Stimulated activated CD4-positive, alpha-beta T cell treated with anti-CD3 and anti-CD28 coated beads, Interleukin-4, amount 100 ng/mL, for 1 hour (primary cell): ENCODE measurements around the gene STRBP.

ENCODE experiments used
- DNase-seq: peaks from one replicate; pipeline ENCODE4 v3.0.0-alpha.2; 2020

Gene STRBP

DNA sequence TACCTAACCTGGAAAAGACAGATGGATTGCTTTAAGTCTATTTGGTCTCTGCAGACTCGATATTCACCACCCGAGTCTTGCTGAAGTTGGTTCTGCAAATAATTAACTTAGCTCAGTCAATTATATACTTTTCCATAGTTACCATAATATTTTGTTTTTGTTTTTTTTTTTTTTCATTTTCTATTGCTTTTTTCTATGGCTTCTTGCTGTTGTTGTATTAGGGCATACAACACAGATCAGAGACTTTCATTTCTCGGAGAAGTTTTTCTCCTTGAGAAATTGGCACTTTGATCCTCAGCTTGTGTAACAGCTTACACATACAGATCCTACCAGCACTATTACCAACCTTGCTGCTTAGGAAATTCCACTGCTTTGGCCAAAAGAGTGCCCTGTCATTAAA, 146.9 kb downstream of the STRBP start:
- DNase-seq, result no peak

DNA sequence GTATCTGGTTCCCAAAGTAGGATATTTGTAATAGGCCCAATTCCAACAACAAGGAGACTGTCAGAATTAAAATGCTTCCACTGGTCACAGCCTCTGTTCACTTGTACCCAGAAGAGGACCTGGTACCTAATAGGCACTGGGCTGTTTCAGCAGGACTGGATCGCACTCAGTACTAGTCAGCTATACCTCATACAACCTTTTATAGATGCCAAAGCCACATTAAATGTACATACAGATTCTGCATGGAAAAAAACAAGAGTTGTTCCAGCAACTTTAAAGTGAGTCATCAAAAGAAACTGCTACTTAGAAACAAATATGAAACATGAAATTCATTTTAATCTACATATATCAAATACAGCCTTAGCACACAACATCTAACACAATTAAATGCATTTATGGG, 147.4 kb downstream of the STRBP start:
- no peak for DNase-seq

DNA sequence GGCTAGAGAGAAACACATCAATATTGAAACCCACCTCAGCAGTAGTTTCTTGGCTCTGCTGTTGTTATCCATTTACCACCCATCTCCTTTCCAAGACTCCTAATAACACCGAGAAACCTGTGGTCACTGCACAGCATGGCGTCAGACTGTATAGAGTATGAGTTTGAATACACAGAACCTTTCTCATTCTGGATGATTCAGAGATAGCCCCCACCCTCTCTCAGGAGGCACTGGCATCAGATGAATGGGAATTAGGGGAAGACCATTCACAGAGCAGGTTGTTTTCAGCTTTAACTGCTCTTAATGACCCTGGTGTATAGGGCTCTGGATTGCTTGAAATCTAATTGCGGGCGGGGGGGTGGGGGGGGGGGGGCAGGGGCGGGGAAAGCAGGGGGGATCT, 148.3 kb downstream of the STRBP start:
- no peak for DNase-seq

DNA sequence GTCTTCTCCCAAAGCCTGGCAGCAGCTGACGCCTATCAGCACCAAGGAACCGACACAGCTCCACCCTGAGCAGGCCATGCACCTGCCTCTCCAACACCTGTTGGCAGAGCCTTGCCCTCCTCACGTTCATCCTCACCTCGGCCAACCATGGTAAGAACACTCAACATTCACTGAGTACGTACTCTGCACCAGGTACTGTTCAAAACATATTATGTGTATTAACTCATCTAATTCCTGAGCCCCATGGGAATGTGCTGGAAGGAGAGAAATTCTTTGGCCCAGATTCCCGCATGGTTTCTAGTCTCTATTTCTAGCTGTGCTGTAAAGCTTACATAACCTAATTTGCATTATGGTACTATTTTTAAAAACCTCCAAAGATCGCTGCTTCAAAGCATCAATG, 148.8 kb downstream of the STRBP start:
- no peak for DNase-seq

DNA sequence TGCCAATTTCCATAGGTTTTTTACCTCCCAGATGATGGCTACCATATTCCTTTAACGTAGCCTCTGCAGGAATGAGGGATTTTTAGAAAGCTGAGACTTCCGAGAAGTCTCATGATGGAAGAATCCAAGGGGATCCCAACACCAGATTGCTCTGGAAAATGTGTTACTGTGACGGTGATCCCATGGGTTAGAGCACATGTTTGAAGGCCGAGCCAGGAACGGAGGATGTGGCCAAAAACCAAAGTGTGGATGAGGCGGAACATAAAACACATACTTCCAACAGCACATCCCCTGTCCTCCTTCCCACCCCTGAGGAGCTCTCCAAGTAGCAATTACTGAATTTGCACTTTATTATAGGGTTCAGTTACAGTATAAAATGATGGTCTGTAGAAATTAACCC, 152.3 kb downstream of the STRBP start:
- no peak for DNase-seq

DNA sequence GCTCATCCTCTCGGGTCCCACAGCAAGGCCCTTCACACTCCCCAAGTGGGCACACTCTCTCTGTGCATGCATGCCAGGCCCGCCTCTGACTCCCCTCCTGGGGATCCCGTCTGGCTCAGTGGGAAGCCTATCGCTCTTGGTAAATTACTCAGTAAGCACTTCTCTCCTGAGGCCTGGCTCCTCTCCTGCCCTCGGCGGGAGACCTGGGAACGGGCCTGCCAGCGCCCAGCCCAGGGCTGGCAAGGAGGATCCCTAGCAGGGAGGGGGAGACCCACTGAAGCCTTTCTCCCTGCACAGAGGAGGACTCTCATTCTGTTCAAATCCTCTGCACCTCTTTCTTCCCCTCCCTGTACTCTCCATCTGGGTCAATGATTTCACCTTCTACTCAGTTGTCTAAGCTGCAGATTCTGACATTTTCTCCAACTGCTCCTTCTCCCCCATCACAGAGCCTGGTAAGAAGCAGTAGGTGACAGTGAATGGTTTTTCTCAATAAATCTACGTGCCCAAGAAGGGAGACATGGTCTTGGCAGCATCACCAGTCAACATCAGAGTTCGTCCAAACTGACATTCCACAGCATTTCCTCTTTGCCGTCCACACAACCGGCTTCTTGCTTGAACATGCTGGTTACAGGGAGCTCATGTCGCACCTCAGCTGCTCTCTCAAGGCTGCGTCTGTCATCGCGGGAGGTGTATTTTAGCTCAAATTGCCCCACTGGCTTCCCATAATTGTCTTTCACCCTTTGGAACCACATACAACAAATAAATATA, 153.1 kb downstream of the STRBP start:
- DNase-seq, result no peak

DNA sequence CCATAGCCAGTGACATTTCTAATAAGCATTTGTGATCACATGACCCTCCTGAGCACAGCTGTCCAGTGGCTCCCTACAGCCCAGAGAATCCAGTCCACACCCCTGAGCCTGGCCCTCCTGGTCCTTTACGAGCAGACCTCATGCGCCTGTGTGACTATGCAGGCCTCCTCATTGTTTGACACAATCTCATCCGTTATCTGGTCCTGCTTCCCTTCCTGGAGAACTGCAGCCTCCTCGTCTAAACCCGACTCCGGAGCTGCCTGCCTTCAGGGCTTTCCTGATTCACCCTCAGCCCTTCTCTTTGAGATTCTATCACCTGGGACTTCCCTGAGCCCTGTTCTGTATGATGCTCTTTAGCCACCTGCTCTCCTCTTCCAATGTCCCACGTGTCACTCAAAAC, 155.2 kb downstream of the STRBP start:
- no peak for DNase-seq

DNA sequence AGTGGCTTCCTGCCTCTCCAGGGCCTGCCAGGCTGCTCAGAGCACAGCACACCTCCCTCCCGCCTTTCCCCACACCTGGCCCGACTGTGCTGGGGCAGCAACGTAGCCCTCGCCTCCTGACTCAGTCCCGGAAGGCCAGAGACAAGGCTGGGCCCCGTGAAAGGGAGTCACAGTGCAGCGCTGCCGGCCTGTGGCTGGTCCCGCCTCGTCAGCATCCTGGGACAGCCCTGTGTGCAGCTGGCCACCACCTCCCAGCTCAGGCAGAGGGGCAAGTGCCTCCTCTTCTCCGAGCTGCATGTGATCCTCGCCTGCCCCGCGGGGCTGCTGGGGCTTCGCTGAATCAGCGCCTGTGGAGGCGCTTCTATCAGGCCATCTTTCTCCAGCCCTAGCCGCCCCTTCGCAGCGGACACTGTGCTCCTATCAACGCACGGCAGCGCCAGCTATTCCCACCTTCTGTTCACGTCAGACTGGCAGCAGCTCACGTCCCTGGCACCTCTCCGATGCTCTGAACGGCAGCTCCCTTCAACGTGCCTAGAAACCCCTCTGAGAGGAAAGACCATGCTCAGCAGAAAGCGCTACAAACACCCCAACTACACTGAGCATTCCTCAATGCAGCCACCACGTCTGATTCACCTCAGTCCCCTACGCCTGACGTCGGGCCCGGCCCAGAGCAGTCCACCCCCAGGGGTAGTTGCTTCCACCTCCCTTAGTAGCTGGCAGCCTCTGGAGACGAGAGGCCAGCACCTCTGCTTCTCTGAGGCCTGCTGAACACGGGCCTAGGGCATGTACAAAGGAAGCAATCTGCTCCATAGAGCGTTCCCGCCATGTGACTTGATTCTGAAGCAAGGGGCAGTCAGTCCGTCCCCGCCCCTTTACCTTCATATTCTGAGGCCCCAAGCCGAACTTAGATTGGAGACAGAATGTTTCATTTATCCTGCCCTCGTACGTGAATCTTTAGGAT, 156.1 kb downstream of the STRBP start:
- no peak for DNase-seq

DNA sequence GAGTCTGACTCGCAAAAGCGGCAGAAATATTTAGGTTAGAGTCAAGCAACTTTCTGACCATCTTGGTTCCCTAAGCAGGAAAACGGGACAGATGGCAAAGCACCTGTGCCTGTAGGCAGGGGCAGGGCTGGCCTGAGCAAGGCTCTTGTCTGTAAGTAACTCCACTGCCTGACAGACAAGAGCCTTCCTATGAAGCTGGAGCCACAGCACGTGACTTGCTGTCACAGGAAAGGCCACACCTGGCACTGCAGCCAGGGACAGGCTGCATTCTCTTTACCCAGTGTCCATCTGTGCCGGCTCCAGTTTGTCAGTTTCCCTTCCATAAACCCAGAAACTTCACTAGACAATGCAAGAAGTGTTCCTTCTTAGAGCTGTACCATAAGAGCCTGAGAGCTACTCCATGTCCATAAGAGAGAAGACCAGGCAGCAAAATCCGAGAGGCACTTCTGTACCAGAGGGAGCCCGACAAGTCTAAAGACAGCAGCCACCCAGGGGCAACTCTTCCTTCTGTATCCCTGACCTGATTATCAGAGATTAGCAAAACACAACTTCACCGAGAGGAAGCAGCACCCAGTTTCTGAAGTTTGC, 156.9 kb downstream of the STRBP start:
- no peak for DNase-seq

DNA sequence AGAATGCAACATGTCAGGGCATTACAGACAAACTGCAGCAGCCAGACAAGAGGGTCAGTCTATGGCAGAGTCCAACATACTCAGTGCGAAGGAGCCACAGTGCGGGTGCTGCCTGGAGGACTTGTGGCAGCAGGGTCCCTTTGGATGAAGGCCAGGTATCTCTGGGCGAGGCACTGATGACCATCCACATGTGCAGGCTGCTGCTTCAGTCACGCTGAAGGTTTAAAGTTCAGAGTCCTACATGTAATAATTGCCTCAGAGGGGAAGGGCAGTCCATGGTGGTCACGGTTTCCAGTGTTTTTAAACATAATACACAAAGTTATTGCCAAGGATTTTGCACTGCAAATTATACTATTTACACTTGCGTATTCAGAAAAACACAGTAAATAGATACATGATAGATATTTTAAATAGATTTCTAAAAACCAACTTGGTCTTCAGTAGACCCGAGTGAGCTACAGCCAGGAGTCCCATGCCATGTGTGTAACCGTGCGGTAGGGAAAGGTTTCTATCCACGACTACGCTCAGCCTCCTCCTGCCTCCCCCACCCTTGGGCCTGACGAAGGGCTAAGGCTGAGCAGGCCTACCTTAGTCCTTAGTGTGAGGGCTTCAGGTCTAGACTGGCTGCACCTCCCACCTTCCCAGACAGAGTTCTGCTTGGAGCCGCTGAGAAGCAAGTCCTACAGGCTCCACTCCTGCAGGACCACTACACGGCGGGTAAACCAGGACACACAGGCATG, 158.7 kb downstream of the STRBP start:
- DNase-seq, result no peak

DNA sequence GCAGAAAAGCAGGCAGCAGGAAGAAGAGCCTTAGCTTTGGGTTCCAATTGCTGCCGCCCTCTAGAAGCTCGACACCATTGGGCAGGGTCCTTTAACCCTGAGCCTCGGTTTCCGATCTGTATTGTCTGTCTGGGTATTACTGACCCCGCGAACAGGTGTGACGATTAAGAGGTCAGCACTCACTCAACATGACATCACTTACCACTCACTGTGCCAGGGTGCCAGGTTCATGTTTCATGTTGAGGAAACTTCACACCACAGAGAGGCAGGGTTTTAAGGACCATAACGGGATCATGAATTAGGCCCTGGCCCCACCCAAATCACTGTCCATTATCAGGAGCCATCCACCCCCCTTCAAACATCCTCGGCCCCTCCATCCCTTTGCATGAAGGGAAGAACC, 159.4 kb downstream of the STRBP start:
- no peak for DNase-seq

DNA sequence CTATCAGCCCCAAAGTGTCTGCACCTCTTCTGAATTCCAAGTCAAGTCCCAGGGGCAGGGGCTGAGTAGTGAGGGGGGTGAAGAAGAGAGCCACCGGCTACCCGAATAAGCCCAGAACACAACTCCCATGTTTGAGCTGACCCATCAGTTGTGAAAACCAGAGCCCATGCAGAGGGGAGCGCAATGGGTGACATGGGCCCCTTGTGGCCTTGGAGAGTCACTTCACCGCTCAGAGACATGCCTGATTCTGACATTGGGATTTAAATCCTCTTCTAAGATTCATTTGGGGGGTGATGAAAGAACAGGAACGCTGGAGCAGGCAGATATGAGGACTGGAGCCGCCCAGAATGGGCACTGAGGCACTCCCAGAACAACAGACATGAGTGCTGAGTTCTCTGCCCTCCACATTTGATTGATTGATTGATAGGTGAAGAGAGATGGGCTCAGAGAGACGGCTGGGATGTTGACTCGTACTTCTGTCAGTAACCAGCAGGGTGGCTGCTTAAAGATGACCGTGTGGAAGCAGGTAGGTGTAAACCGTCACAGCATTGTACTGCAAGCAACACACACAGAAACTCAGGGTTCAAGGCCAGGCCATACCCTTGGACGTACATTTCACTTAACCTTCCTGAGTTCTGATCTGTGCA, 160.6 kb downstream of the STRBP start:
- DNase-seq, result no peak

DNA sequence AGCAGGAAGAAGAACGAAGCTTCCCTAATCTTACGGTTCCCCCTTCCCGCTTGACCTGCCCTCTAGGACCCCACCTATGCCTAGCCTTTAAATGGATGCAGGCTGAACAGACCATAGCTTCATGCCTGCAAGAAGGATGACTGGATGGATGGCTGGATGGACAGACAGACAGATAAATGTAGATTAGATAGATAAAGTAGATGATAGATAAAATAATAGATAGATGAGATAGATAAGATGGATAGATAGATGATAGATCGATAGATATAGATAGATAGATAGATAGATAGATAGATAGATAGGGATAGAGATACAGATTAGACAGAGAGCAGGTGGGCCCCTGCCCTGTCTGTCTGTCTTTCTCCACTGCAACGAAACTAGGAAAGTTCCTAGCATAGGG, 162.9 kb downstream of the STRBP start:
- DNase-seq, result no peak

DNA sequence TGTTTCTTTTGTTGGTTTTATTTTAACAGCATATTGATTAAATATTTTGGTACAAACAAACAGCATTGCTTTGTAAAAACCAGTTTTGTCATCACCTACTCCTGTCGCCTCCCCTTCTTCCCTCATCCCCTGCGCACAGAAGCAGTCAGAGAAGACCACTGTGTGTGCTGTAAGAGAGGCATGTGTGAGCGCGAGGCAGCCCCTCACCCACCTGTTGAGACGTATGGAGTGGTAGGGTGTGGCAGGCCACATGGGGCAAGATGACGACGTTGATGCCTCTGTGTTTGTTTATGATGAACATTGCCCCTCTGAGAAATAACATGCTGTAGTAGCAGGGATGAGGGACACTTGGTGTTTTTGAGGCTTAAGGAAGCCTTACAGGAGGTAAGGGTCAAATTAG, 163.6 kb downstream of the STRBP start:
- no peak for DNase-seq

DNA sequence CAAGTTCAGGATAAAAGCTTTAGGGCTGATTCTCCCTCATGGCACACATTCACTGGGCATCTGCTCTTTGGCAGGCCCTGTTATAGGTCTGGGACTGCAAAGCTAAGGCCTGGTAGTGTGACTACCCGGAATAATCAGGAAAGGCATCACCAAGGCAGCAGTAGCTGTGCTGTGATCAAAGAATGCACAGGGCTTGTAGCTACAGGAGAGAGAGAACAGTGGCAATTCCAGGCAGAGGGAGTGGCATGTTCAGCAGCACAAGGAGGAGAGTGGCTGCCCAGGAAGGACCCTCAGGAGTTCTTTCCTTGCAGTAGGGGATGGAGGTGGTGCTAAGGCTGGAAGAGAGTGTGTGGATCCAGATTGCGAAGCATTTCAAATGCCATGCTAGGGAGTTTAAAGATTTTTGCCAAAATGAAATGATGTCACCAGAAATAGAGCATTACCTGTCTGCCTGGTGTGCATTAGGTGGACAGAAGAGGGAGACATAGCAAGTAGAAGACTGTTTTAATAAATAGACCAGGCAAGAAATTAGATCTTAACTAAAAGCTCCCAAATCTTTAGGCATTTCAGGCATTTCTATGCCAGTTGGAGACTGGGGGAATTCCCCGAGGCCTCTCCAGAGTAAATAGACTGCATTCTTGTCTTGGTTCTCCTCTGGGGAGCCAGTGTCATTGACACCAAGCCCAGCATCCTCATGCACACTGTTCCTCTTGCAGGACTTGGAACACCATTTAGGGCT, 165.8 kb downstream of the STRBP start:
- DNase-seq, result no peak

DNA sequence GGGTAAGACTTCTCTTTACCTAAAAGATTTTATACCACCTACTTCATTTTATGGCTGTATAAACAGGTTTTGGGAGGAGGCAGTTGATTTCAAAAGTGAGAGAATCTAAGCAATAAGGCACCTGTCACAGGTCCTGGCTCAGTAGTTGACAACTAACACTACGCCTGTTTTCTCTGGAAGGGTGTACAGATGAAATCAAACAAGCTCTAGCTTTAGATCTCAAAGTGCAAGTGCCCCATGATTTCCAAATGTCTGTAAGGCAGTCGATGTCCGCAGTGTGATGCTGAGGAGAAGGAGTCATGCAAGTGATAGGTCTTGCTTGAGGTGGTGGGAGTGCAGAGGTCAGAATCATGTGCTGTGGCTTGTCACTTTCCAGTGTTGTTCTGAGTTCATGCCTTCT, 168.8 kb downstream of the STRBP start:
- DNase-seq, result no peak

DNA sequence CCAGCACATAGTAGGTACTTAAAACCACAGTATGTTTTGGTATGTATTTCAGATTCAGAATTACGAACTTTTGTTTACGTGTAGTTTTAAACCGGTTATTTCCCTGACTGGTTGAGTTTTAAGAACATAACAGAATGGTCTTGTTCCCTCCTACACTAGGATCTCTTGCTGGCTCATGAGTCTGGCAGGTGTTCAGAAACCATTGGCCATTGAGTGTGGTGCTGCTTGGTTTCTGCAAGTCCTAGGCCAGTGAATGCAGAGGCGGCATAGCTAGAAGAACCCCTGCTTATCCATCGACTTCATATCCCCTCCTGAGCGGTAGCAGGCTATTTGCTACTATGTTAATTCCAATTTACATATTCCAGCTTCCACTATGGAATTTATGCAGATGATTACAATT, 169.3 kb downstream of the STRBP start:
- no peak for DNase-seq

DNA sequence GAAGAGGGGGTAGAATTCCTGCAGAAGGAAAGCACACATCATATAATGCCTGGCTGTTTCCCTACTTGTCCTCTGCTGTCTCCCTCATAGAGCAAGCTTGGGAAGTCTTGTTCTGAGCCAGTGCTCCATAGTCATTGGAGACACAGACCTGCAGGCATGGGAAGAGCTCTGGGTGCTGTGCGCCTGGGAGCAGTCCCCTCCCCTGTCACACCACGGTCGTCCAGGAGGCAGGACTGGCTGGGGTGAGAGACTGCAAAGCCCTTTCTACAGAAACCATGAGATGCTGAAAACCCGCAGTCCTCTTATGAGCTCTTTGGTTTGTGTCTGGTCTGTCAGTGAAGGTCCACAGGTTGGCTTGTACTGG, 170.3 kb downstream of the STRBP start:
- no peak for DNase-seq

DNA sequence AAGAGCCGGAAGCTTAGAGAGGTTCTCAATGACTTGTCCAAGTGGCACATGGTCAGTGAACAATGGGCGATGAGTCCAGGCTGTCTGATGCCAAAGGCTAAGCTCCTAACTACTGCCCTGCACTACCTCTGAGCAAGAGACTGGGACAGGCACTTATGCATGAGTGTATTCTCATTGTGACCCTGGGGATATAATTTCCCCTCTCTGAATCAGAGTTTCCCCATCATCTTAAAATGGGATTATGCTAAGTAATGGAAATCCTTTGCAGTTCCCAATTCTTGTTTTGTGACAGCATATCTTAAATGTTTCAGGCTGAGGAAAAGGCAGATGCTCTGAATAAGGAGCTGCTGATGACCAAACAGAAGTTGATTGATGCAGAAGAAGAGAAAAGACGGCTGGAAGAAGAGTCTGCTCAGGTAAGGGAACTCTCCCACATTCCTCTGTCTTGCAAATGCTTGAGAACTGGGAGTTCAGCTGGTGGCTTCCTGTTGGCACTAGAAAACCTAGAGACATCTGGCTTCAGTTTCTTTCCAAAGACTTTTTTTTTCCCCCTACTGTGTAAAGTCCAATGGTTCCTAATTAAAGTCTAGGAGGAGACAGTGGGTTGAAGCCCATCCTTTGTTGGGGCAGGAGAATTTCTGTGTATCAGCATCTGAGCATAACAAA, 170.8 kb downstream of the STRBP start:
- DNase-seq, result no peak

DNA sequence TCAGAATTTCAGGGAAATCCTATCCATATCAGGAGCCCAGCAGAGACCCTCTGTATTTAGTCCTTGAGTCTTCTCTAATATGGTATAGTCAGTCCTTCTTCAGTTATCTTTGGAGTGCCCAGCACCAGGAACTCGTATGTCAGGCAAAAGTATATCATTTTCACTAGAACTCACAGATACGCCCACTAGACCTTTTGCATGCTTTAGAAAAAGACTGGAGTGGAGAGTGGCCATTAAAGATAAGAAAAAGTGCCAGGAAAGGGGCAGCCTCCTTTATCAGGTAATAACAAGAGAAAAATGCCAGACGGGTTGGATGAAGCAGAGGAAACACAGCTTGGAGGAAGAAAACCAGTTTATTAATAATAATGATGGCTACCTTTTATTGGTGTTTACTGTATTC, 171.4 kb downstream of the STRBP start:
- DNase-seq, result no peak

DNA sequence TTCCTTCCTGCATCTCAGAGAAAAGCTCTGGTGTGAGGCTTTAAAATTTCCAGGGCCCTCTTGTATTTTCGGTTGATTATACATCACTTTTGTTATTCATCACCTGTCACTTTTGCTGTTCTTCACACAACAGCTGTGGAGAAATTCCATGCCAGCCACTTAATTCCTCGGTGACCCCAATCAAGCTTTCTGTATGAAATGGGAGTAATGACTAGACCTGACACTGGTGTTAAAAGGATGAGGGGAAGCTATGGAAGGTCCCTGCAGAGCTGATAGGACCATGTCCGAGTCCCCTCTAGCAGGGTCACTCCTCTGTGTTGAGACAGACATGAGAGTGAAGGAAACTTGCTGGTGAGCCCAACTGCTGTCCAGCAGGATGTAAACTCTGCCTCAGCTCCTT, 175.2 kb downstream of the STRBP start:
- DNase-seq, result no peak
